Testis (tissue), 2 donors: ENCODE results near the gene TPSAB1.
"Not testable (repeated sequence)": the region's sequence is repeated elsewhere in the genome, so short reads cannot be mapped to it uniquely, and the experiment has no call there.

ENCODE experiments used
- POLR2A ChIP-seq: fragments of 450-650 bp; IDR thresholded peaks from one replicate; pipeline ENCODE4 v1.6.1; 2017; ENCODE audit warnings: antibody characterized with exemption, mild to moderate bottlenecking, moderate library complexity
- TF ChIP-seq, protein P1 (sequence below), 3 experiments: fragments of 450-650 bp in 2 of 3; fragments of 200-600 bp in 1 of 3; sonication (generic) in 1 of 3; IDR thresholded peaks; one replicate each; pipeline ENCODE4 v1.5.1; 2016 to 2019; ENCODE audit warnings: antibody characterized with exemption in 3 of 3, mild to moderate bottlenecking in 2 of 3, moderate library complexity in 1 of 3

DNA sequence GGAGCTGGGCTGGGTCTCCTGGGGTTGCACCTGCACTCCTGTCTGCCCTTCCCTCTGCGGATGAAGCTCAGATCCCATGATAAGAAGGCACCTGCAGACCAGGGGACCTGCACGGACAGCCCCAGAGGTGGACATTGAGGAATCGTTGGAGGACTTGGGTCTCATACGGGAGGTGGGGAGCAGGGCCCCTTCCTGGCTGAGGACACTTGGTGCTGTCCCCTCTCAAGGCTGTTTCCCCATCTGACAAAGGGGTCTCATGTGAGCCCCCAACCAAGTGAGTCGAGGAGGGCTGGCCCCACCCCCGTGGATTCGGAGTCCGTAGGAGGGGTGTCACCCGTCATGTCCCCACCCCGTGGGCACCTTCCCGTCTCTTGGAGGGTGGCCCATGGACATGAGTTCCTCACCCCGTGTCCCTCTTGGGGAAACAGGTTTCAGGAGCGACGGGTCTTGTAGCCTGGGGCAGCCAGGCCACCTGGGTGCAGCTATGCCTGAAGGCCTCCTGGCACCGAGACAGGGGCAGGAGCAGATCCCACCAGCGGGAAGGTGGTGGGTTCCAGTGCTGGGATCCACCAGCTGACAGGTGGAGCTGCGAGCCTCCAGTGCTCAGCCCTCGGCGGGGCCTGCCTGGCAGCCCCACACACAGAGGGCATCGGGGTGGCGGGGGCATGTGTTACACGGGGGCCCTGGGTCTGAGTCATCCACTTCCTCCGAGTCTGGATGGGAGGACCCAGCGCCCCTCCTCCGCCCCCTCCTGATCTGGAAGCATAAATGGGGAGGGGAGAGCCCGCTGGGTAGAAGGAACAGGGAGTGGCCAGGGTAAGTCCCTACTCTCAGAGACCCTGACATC, 15.0 kb downstream of the TPSAB1 start, which contains the start of gene TPSD1:
- TF ChIP-seq, protein P1, sequence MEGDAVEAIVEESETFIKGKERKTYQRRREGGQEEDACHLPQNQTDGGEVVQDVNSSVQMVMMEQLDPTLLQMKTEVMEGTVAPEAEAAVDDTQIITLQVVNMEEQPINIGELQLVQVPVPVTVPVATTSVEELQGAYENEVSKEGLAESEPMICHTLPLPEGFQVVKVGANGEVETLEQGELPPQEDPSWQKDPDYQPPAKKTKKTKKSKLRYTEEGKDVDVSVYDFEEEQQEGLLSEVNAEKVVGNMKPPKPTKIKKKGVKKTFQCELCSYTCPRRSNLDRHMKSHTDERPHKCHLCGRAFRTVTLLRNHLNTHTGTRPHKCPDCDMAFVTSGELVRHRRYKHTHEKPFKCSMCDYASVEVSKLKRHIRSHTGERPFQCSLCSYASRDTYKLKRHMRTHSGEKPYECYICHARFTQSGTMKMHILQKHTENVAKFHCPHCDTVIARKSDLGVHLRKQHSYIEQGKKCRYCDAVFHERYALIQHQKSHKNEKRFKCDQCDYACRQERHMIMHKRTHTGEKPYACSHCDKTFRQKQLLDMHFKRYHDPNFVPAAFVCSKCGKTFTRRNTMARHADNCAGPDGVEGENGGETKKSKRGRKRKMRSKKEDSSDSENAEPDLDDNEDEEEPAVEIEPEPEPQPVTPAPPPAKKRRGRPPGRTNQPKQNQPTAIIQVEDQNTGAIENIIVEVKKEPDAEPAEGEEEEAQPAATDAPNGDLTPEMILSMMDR (IDR thresholded peaks at IDR 0.05): not testable (repeated sequence)
- not testable (repeated sequence) for TF ChIP-seq POLR2A
